Keratinocyte (primary cell): Measurements from ENCODE around the gene MYLIP.

Experiments
- EZH2 ChIP-seq: IDR thresholded peaks from one replicate; pipeline ENCODE4 v1.6.1; 2012; ENCODE audit warnings: inconsistent platforms, mild to moderate bottlenecking, low read length, moderate library complexity
- TF ChIP-seq, protein P1 (sequence below), 3 experiments: IDR thresholded peaks in 1 of 3; conservative IDR thresholded peaks in 1 of 3; optimal IDR thresholded peaks in 1 of 3; 2 replicates in 2 of 3; 3 replicates in 1 of 3; pipeline versions ENCODE3 to v1.5.1; 2011; ENCODE audit warnings: low read length in 3 of 3, mild to moderate bottlenecking in 3 of 3, moderate library complexity in 2 of 3, control low read depth in 1 of 3, inconsistent platforms in 1 of 3; ENCODE audit not compliant: insufficient read depth in 2 of 3; ENCODE audit errors: extremely low read depth in 1 of 3

- TF ChIP-seq EZH2 = no peak
- TF ChIP-seq, protein P1, sequence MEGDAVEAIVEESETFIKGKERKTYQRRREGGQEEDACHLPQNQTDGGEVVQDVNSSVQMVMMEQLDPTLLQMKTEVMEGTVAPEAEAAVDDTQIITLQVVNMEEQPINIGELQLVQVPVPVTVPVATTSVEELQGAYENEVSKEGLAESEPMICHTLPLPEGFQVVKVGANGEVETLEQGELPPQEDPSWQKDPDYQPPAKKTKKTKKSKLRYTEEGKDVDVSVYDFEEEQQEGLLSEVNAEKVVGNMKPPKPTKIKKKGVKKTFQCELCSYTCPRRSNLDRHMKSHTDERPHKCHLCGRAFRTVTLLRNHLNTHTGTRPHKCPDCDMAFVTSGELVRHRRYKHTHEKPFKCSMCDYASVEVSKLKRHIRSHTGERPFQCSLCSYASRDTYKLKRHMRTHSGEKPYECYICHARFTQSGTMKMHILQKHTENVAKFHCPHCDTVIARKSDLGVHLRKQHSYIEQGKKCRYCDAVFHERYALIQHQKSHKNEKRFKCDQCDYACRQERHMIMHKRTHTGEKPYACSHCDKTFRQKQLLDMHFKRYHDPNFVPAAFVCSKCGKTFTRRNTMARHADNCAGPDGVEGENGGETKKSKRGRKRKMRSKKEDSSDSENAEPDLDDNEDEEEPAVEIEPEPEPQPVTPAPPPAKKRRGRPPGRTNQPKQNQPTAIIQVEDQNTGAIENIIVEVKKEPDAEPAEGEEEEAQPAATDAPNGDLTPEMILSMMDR (optimal IDR thresholded peaks at IDR 0.05 in 1 of 3, IDR thresholded peaks at IDR 0.05 in 1 of 3, conservative IDR thresholded peaks at IDR 0.05 in 1 of 3; ENCODE audit: extremely low read depth in 1 of 3, insufficient read depth in 2 of 3, low read length in 3 of 3) = no peak
These were observed 38.4 kb upstream of the MYLIP start for GRCh38 chr6:16090452-16090851.
